Panc1 (cell line): ENCODE results near the gene ADI1. TPM values are rescaled to one million over a fixed set of nuclear protein-coding genes. Genes with fewer than 3 reads are reported as not detected.

ENCODE experiments used
- ATAC-seq: fragments of 200-7000 bp; cut with Tn5 transposase; 2 replicates; pipeline ENCODE4 v1.9.1; 2020; ENCODE audit warnings: mild to moderate bottlenecking, moderate library complexity
- BruUV-seq: library from RNA; stranded (reverse); fragments of 400-500 nt; replicated peaks from 2 replicates; lab custom pipeline; 2021; lab: Mats Ljungman, UMichigan
- CTCF ChIA-PET: fragments of 300-600 bp; sonication (Branson Sonifier 250); formaldehyde crosslinking; loops from one replicate; lab custom pipeline; 2022; ENCODE audit warnings: antibody characterized with exemption; lab: Charles Lee
- POLR2A ChIA-PET: fragments of 300-600 bp; sonication (Branson Sonifier 250); formaldehyde crosslinking; loops from one replicate; lab custom pipeline; 2022; ENCODE audit warnings: antibody characterized with exemption; lab: Charles Lee
- DNase-seq: peaks from one replicate; pipeline ENCODE4 v3.0.0-alpha.2; 2010; ENCODE audit warnings: low read depth, low spot score
- H3K27ac ChIP-seq: 2 replicates; pipeline ENCODE4 v1.5.1; 2011; ENCODE audit warnings: mild to moderate bottlenecking, low read length, inconsistent platforms
- H3K27me3 ChIP-seq: fragments of 200-500 bp; sonication (Bioruptor generic); 2 replicates; pipeline ENCODE4 v1.6.0; 2014; ENCODE audit warnings: low read length, inconsistent platforms; ENCODE audit not compliant: control insufficient read depth, insufficient read depth
- H3K36me3 ChIP-seq: fragments of 200-500 bp; sonication (Bioruptor generic); 2 replicates; pipeline ENCODE4 v1.5.1; 2014; ENCODE audit warnings: inconsistent platforms, mild to moderate bottlenecking, low read length, moderate library complexity; ENCODE audit not compliant: control insufficient read depth, insufficient read depth
- H3K4me1 ChIP-seq: 2 replicates; pipeline ENCODE4 v1.5.1; 2011; ENCODE audit warnings: inconsistent platforms, mild to moderate bottlenecking, low read length, moderate library complexity; ENCODE audit not compliant: control insufficient read depth, insufficient read depth
- H3K4me3 ChIP-seq, 2 experiments: 2 replicates each; pipeline ENCODE4 v1.5.1; 2011 to 2012; ENCODE audit warnings: low read depth in 2 of 2, low read length in 2 of 2, mild to moderate bottlenecking in 2 of 2, inconsistent platforms in 1 of 2, moderate library complexity in 1 of 2
- H3K9me3 ChIP-seq: fragments of 200-500 bp; sonication (Bioruptor generic); 2 replicates; pipeline ENCODE4 v1.5.1; 2014; ENCODE audit warnings: low read depth, mild to moderate bottlenecking, inconsistent platforms, low read length, moderate library complexity; ENCODE audit not compliant: control insufficient read depth, insufficient read depth
- POLR2AphosphoS5 ChIP-seq: IDR thresholded peaks from 2 replicates; pipeline ENCODE4 v1.6.1; 2012; ENCODE audit warnings: mild to moderate bottlenecking, low read depth, low read length, moderate library complexity
- SIN3A ChIP-seq: IDR thresholded peaks from 2 replicates; pipeline ENCODE4 v1.6.1; 2012; ENCODE audit warnings: low read depth, mild to moderate bottlenecking, low read length, moderate library complexity, borderline replicate concordance; ENCODE audit not compliant: insufficient read depth
- TCF7L2 ChIP-seq: IDR thresholded peaks from 2 replicates; pipeline ENCODE4 v1.6.1; 2011; ENCODE audit warnings: mild to moderate bottlenecking, low read depth, low read length, inconsistent platforms
- in situ Hi-C: cut with HindIII; loops from 2 replicates; pipeline ENCODE4 v1.10.0; 2016; ENCODE audit warnings: low sequenced_read_pairs, low pct_unique_long_range_greater_than_20kb
- intact Hi-C: fragments of 100-400 bp; cut with micrococcal nuclease; formaldehyde crosslinking; loops from one replicate; pipeline ENCODE4 v1.10.0; 2022; ENCODE audit not compliant: unreplicated experiment
- total RNA-seq: library from RNA; stranded (reverse); gene quantifications from one replicate; pipeline ENCODE4 v1.2.1, GENCODE V29; 2021; ENCODE audit not compliant: unreplicated experiment
- TF ChIP-seq, protein P1 (sequence below), 2 experiments: IDR thresholded peaks; 2 replicates each; pipeline ENCODE4 v1.6.1; 2011 to 2012; ENCODE audit warnings: low read depth in 2 of 2, control low read depth in 1 of 2, low read length in 1 of 2, mild to moderate bottlenecking in 1 of 2, moderate library complexity in 1 of 2; ENCODE audit not compliant: insufficient read depth in 1 of 2
- TF ChIP-seq, protein P2 (sequence below): fragments of 450-650 bp; IDR thresholded peaks from 2 replicates; pipeline ENCODE4 v1.5.1; 2017; ENCODE audit warnings: mild to moderate bottlenecking

Gene ADI1
- total RNA-seq, 1 experiment from 2014 or later: 42.9 TPM

DNA sequence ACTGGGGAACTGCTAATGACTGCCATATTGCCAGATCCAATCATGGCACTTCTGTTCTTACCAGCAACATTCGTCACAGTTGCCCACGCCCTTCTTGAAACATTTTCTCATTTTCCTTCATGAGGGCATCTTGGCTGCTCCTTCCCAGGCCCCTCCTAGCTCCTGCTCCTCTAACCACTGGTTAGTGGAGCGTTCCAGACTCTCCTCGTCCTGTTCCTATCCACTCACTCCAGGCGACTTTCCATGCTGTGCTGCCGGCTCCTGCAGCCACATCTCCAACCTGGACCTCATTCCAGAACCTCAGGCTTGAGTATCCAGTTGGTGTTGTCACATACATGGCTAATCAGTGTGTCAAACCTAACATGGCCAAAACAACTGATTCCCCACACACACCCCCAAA lies 1.3 kb upstream of the ADI1 start:
- POLR2A ChIA-PET: interaction anchor here (0.7 kb wide), 1 partner anchor 155 kb away, joined by 3 read pairs; no protein-coding TSS in a partner anchor
- TF ChIP-seq POLR2AphosphoS5 (no peak), TCF7L2 (no peak), SIN3A (no peak)
- TF ChIP-seq, protein P1, sequence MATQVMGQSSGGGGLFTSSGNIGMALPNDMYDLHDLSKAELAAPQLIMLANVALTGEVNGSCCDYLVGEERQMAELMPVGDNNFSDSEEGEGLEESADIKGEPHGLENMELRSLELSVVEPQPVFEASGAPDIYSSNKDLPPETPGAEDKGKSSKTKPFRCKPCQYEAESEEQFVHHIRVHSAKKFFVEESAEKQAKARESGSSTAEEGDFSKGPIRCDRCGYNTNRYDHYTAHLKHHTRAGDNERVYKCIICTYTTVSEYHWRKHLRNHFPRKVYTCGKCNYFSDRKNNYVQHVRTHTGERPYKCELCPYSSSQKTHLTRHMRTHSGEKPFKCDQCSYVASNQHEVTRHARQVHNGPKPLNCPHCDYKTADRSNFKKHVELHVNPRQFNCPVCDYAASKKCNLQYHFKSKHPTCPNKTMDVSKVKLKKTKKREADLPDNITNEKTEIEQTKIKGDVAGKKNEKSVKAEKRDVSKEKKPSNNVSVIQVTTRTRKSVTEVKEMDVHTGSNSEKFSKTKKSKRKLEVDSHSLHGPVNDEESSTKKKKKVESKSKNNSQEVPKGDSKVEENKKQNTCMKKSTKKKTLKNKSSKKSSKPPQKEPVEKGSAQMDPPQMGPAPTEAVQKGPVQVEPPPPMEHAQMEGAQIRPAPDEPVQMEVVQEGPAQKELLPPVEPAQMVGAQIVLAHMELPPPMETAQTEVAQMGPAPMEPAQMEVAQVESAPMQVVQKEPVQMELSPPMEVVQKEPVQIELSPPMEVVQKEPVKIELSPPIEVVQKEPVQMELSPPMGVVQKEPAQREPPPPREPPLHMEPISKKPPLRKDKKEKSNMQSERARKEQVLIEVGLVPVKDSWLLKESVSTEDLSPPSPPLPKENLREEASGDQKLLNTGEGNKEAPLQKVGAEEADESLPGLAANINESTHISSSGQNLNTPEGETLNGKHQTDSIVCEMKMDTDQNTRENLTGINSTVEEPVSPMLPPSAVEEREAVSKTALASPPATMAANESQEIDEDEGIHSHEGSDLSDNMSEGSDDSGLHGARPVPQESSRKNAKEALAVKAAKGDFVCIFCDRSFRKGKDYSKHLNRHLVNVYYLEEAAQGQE (IDR thresholded peaks at IDR 0.05; ENCODE audit: insufficient read depth in 1 of 2, low read depth in 2 of 2, low read length in 1 of 2): no peak
- TF ChIP-seq, protein P2, sequence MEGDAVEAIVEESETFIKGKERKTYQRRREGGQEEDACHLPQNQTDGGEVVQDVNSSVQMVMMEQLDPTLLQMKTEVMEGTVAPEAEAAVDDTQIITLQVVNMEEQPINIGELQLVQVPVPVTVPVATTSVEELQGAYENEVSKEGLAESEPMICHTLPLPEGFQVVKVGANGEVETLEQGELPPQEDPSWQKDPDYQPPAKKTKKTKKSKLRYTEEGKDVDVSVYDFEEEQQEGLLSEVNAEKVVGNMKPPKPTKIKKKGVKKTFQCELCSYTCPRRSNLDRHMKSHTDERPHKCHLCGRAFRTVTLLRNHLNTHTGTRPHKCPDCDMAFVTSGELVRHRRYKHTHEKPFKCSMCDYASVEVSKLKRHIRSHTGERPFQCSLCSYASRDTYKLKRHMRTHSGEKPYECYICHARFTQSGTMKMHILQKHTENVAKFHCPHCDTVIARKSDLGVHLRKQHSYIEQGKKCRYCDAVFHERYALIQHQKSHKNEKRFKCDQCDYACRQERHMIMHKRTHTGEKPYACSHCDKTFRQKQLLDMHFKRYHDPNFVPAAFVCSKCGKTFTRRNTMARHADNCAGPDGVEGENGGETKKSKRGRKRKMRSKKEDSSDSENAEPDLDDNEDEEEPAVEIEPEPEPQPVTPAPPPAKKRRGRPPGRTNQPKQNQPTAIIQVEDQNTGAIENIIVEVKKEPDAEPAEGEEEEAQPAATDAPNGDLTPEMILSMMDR: no peak
- peak overlapping the region in 1 of 2 experiments; percentile 89; a peak in 2 of 4 replicates for H3K4me3 ChIP-seq
- H3K9me3 ChIP-seq: no peaks in the 10 kb centered on the region
- no peak for ATAC-seq
- in situ Hi-C loops (no loop called here), intact Hi-C loops (no loop called here)
- H3K36me3 ChIP-seq: no peaks in the 10 kb centered on the region; the same call in 1 of the 2 replicates
- DNase-seq: no peak
- H3K27me3 ChIP-seq: no peaks in the 10 kb centered on the region
- CTCF ChIA-PET: no interaction called here
- no peak overlapping the region for H3K27ac ChIP-seq
- H3K4me1 ChIP-seq: peaks cover 12% of the 10 kb centered on the region
- BruUV-seq: no TSS peak

DNA sequence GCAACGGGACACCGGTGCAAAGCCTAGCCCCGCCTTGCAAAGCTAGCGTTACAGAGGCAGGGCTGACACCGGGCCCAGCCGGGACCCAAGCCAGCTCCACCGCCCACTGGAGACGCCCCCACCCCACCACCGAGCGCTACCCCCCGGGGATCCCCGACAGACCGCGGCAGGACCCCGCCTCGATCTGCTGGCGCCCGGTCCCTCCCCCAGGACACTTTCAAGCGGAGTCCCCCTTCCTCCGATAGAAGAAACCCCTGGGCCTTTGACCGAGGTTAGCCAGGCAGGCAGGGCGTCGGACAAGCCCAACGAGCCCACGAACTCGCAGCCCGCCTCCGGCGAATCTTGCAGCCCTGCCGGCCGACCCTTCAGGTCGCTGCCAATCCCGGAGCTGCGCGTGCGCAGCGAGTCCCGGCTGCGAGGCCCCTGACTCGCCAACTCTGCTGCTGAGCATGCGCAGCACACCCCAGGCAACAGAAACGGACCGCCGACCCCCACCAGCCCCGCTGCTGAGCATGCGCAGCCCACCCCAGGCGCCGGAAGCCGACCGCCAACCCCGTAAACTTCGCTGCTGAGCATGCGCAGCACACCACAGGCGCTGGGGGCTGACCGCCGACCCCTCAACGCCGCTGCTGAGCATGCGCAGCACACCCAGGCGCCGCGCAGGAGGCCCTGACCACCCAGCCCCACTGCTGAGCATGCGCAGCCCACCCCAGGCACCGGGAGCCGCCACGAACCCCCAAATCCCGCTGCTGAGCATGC lies 656 bp downstream of the ADI1 start:
- TF ChIP-seq, protein P2: no peak
- TF ChIP-seq SIN3A (peak; percentile 2; the same call in 1 of the 2 replicates), POLR2AphosphoS5 (peak; percentile 92), TCF7L2 (peak; percentile 48; the same call in 1 of the 2 replicates)
- TF ChIP-seq, protein P1 (IDR thresholded peaks at IDR 0.05; ENCODE audit: insufficient read depth in 1 of 2, low read depth in 2 of 2, low read length in 1 of 2): 0 out of 4 replicates have a peak, but pooled peaks of 1 of the 2 experiments have one; percentile 52
- Histone ChIP-seq H3K27me3 (no peaks in the 10 kb centered on the region), H3K27ac (peak overlapping the region; percentile 85), H3K4me1 (peaks cover 12% of the 10 kb centered on the region), H3K36me3 (no peaks in the 10 kb centered on the region; the same call in 1 of the 2 replicates), H3K4me3 (peak overlapping the region; percentile 77 to 89), H3K9me3 (no peaks in the 10 kb centered on the region)
- DNase-seq: peak; percentile 88
- ChIA-PET CTCF (interaction anchor here (0.6 kb wide), 1 partner anchor 133 kb away, joined by 3 read pairs; no protein-coding TSS in a partner anchor), POLR2A (interaction anchor here (0.6 kb wide), 1 partner anchor 1833 kb away, joined by 5 read pairs; no protein-coding TSS in a partner anchor)
- peak; percentile 94 for ATAC-seq
- BruUV-seq: no TSS peak
- in situ Hi-C loops (no loop called here), intact Hi-C loops (no loop called here)
